GM12878 (cell line): ENCODE measurements around the gene MYNN. TPM values are rescaled to one million over a fixed set of nuclear protein-coding genes. Genes with fewer than 3 reads are reported as not detected.

Experiments
- E4F1 ChIP-seq: fragments of 450-650 bp; IDR thresholded peaks from 2 replicates; pipeline ENCODE4 v1.6.1; 2018; ENCODE audit warnings: borderline replicate concordance, mild to moderate bottlenecking; ENCODE audit not compliant: partially characterized antibody
- EP300 ChIP-seq, 2 experiments: fragments of 150-350 bp in 1 of 2; IDR thresholded peaks; 2 replicates each; pipeline ENCODE4 v1.6.1; 2011 to 2012; ENCODE audit warnings: low read depth in 2 of 2, low read length in 2 of 2, borderline replicate concordance in 1 of 2, improper control_type of control experiment in 1 of 2, inconsistent platforms in 1 of 2; ENCODE audit not compliant: control insufficient read depth in 1 of 2
- GATAD2B ChIP-seq: fragments of 450-650 bp; conservative IDR thresholded peaks from 2 replicates; pipeline ENCODE4 v1.6.1; 2017; ENCODE audit warnings: low read depth, mild to moderate bottlenecking, moderate library complexity
- IKZF1 ChIP-seq: fragments of 450-650 bp; conservative IDR thresholded peaks from 2 replicates; pipeline ENCODE4 v1.6.1; 2017; ENCODE audit warnings: antibody characterized with exemption, mild to moderate bottlenecking
- KDM1A ChIP-seq: fragments of 200-600 bp; sonication (generic); IDR thresholded peaks from 2 replicates; pipeline ENCODE4 v1.6.1; 2016; ENCODE audit warnings: borderline replicate concordance
- PBX3 ChIP-seq: IDR thresholded peaks from 2 replicates; pipeline ENCODE4 v1.6.1; 2011; ENCODE audit warnings: mild to moderate bottlenecking, low read depth, low read length, moderate library complexity; ENCODE audit not compliant: insufficient replicate concordance
- USF1 ChIP-seq: IDR thresholded peaks from 2 replicates; pipeline ENCODE4 v1.6.1; 2011; ENCODE audit warnings: borderline replicate concordance, low read depth, mild to moderate bottlenecking, moderate library complexity, mixed read lengths, low read length; ENCODE audit not compliant: insufficient read depth; ENCODE audit errors: extremely low read length
- YY1 ChIP-seq: IDR thresholded peaks from 2 replicates; pipeline ENCODE4 v1.6.1; 2011; ENCODE audit warnings: low read depth, mild to moderate bottlenecking, low read length
- ZNF687 ChIP-seq: fragments of 450-650 bp; IDR thresholded peaks from 2 replicates; pipeline ENCODE4 v1.6.1; 2017; ENCODE audit warnings: mild to moderate bottlenecking, moderate library complexity
- polyA plus RNA-seq, 11 experiments: library from polyadenylated mRNA; depleted of rRNA in 4 of 11; unstranded in 6 of 11; stranded (reverse) in 5 of 11; fragments of >200 nt; fragmentation: Nextera tagmentation in 4 of 11; fragmentation: Illumina TruSeq in 1 of 11; extraction: Ambion mirVana in 4 of 11; extraction: Trizol in 1 of 11; gene quantifications; 1 replicate in 1 of 11; 2 replicates in 10 of 11; pipeline versions ENCODE4 v1.2.1 to v1.2.3, GENCODE V29; 2011 to 2016; ENCODE audit warnings: inconsistent platforms in 2 of 11, missing spikeins in 2 of 11, low read depth in 1 of 11
- total RNA-seq, 4 experiments: library from RNA; depleted of rRNA in 3 of 4; stranded (reverse); fragments of >200 nt in 3 of 4; fragmentation: Illumina TruSeq in 1 of 4; extraction: Trizol in 1 of 4; gene quantifications; 2 replicates each; pipeline versions ENCODE4 v1.2.1 to v1.2.3, GENCODE V29; 2013 to 2021

The MYNN gene
- total and polyA plus RNA-seq, 10 of the 15 experiments (the other 5 are each of a cell fraction or from before 2014, with no cell fraction given), result 8.8 to 20.5 (median 15.8) TPM

GRCh38 chr3:169754711-169755110 lies 18.5 kb upstream of the MYNN start (continued):
- TF ChIP-seq E4F1 (no peak), ZNF687 (no peak), KDM1A (no peak), YY1 (no peak), PBX3 (no peak), USF1 (no peak), GATAD2B (no peak), EP300 (IDR thresholded peaks at IDR 0.05; ENCODE audit: borderline replicate concordance in 1 of 2, control insufficient read depth in 1 of 2, low read depth in 2 of 2, low read length in 2 of 2) (no peak), IKZF1 (no peak)
